Measurements from ENCODE around the gene NTRK1.

- TF ChIP-seq CTCF (conservative IDR thresholded peaks at IDR 0.05) (no peak), EZH2 (IDR thresholded peaks at IDR 0.05; ENCODE audit: low read depth) (no peak)
Measured at GRCh38 chr1:156815961-156816422, 44.7 kb upstream of the NTRK1 start.

Measured in PC-9 (cell line).